H9 (cell line): ENCODE measurements around the gene CDC40. TPM values are rescaled to one million over a fixed set of nuclear protein-coding genes. Genes with fewer than 3 reads are reported as not detected.

Experiments used
- DNase-seq: peaks from one replicate; pipeline ENCODE4 v3.0.0-alpha.2; 2017
- H2AFZ ChIP-seq: one replicate; pipeline ENCODE4 v1.6.1; 2013; ENCODE audit warnings: mild to moderate bottlenecking, low read length, control low read depth, moderate library complexity
- H2AK5ac ChIP-seq: 2 replicates; pipeline ENCODE4 v1.6.1; 2013; ENCODE audit warnings: low read length, control low read depth, mixed read lengths; ENCODE audit not compliant: insufficient read length
- H2BK120ac ChIP-seq: one replicate; pipeline ENCODE4 v1.6.1; 2013; ENCODE audit warnings: low read depth, mild to moderate bottlenecking, low read length, control low read depth, inconsistent platforms; ENCODE audit not compliant: poor library complexity, severe bottlenecking
- H2BK12ac ChIP-seq: 2 replicates; pipeline ENCODE4 v1.6.1; 2013; ENCODE audit warnings: low read length, control low read depth, mixed read lengths, low read depth; ENCODE audit not compliant: insufficient read length
- H2BK15ac ChIP-seq: 2 replicates; pipeline ENCODE4 v1.6.1; 2013; ENCODE audit warnings: low read depth, low read length, control low read depth
- H2BK20ac ChIP-seq: one replicate; pipeline ENCODE4 v1.6.1; 2013; ENCODE audit warnings: low read depth, mild to moderate bottlenecking, low read length, control low read depth, inconsistent platforms; ENCODE audit not compliant: poor library complexity, severe bottlenecking
- H2BK5ac ChIP-seq: 2 replicates; pipeline ENCODE4 v1.6.1; 2013; ENCODE audit warnings: low read length, control low read depth, mixed read lengths; ENCODE audit not compliant: insufficient read length
- H3K14ac ChIP-seq: 2 replicates; pipeline ENCODE4 v1.6.1; 2013; ENCODE audit warnings: low read length, control low read depth; ENCODE audit not compliant: insufficient read depth
- H3K18ac ChIP-seq: 2 replicates; pipeline ENCODE4 v1.6.1; 2013; ENCODE audit warnings: low read depth, mild to moderate bottlenecking, mixed read lengths, low read length, control low read depth; ENCODE audit not compliant: insufficient read length
- H3K23ac ChIP-seq: 2 replicates; pipeline ENCODE4 v1.6.1; 2013; ENCODE audit warnings: low read length, control low read depth, mixed read lengths, low read depth; ENCODE audit not compliant: insufficient read length
- H3K23me2 ChIP-seq: 2 replicates; pipeline ENCODE4 v1.6.1; 2013; ENCODE audit warnings: low read depth, mild to moderate bottlenecking, mixed read lengths, low read length, control low read depth; ENCODE audit not compliant: insufficient read length, poor library complexity, severe bottlenecking
- H3K27ac ChIP-seq: 2 replicates; pipeline ENCODE4 v1.5.1; 2013; ENCODE audit warnings: low read length, control low read depth, mixed read lengths, low read depth; ENCODE audit not compliant: insufficient read length
- H3K27me3 ChIP-seq: 2 replicates; pipeline ENCODE4 v1.6.1; 2013; ENCODE audit warnings: low read length, control low read depth, inconsistent platforms; ENCODE audit not compliant: insufficient read depth
- H3K4ac ChIP-seq: 2 replicates; pipeline ENCODE4 v1.6.1; 2013; ENCODE audit warnings: low read depth, mild to moderate bottlenecking, control low read depth, inconsistent platforms, low read length, moderate library complexity
- H3K4me1 ChIP-seq: 2 replicates; pipeline ENCODE4 v1.6.1; 2013; ENCODE audit warnings: low read length, control low read depth, inconsistent platforms; ENCODE audit not compliant: insufficient read depth
- H3K4me2 ChIP-seq: 2 replicates; pipeline ENCODE4 v1.6.1; 2013; ENCODE audit warnings: low read length, control low read depth, mixed read lengths; ENCODE audit not compliant: insufficient read length, insufficient read depth
- H3K56ac ChIP-seq: 2 replicates; pipeline ENCODE4 v1.6.1; 2013; ENCODE audit warnings: low read depth, mild to moderate bottlenecking, mixed read lengths, low read length, control low read depth; ENCODE audit not compliant: insufficient read length
- H3K79me1 ChIP-seq: 2 replicates; pipeline ENCODE4 v1.6.1; 2013; ENCODE audit warnings: low read depth, mild to moderate bottlenecking, moderate library complexity, low read length, control low read depth, inconsistent platforms; ENCODE audit not compliant: insufficient read depth, poor library complexity, severe bottlenecking
- H3K79me2 ChIP-seq: 2 replicates; pipeline ENCODE4 v1.6.1; 2013; ENCODE audit warnings: low read length, control low read depth, inconsistent platforms; ENCODE audit not compliant: insufficient read depth
- H3K9ac ChIP-seq: 2 replicates; pipeline ENCODE4 v1.6.1; 2013; ENCODE audit warnings: low read length, control low read depth, mixed read lengths; ENCODE audit not compliant: insufficient read length; ENCODE audit errors: extremely low read depth
- H3K9me3 ChIP-seq: one replicate; pipeline ENCODE4 v1.6.1; 2013; ENCODE audit warnings: low read depth, low read length, inconsistent platforms; ENCODE audit not compliant: control insufficient read depth
- H3T11ph ChIP-seq: one replicate; pipeline ENCODE4 v1.6.1; 2013; ENCODE audit warnings: mild to moderate bottlenecking, low read length, control low read depth, inconsistent platforms
- H4K20me1 ChIP-seq: one replicate; pipeline ENCODE4 v1.6.1; 2013; ENCODE audit not compliant: control insufficient read depth, insufficient read length, insufficient read depth
- H4K5ac ChIP-seq: 2 replicates; pipeline ENCODE4 v1.6.1; 2013; ENCODE audit warnings: low read depth, mild to moderate bottlenecking, mixed read lengths, low read length, control low read depth; ENCODE audit not compliant: insufficient read length
- H4K8ac ChIP-seq: replicated peaks from 2 replicates; pipeline ENCODE4 v1.6.1; 2013; ENCODE audit warnings: low read length, control low read depth, mixed read lengths, low read depth; ENCODE audit not compliant: insufficient read length
- H4K91ac ChIP-seq: 2 replicates; pipeline ENCODE4 v1.6.1; 2013; ENCODE audit warnings: low read depth, mild to moderate bottlenecking, moderate library complexity, mixed read lengths, low read length, control low read depth; ENCODE audit not compliant: insufficient read length
- H3K27ac Mint-ChIP-seq, 3 experiments: 2 replicates in 2 of 3; 3 replicates in 1 of 3; pipeline ENCODE4 v1.8.0; 2020 to 2021; ENCODE audit warnings: mixed read lengths in 3 of 3, mild to moderate bottlenecking in 1 of 3, moderate library complexity in 1 of 3
- H3K27me3 Mint-ChIP-seq: 2 replicates; pipeline ENCODE4 v1.8.0; 2021; ENCODE audit warnings: low read depth, mild to moderate bottlenecking, moderate library complexity, mixed read lengths
- H3K36me3 Mint-ChIP-seq, 3 experiments: 2 replicates in 2 of 3; 3 replicates in 1 of 3; pipeline ENCODE4 v1.8.0; 2020 to 2021; ENCODE audit warnings: low read depth in 3 of 3, mixed read lengths in 3 of 3; ENCODE audit not compliant: insufficient read depth in 1 of 3
- H3K4me1 Mint-ChIP-seq, 2 experiments: 2 replicates each; pipeline ENCODE4 v1.8.0; 2020; ENCODE audit warnings: mixed read lengths in 2 of 2
- H3K4me3 Mint-ChIP-seq, 2 experiments: 2 replicates in 1 of 2; 3 replicates in 1 of 2; pipeline ENCODE4 v1.8.0; 2020 to 2021; ENCODE audit warnings: mild to moderate bottlenecking in 2 of 2, mixed read lengths in 2 of 2, moderate library complexity in 1 of 2
- H3K9me3 Mint-ChIP-seq, 2 experiments: 2 replicates in 1 of 2; 3 replicates in 1 of 2; pipeline ENCODE4 v1.8.0; 2020; ENCODE audit warnings: mild to moderate bottlenecking in 2 of 2, mixed read lengths in 2 of 2, moderate library complexity in 1 of 2
- CTCF ChIP-seq: fragments of 200-600 bp; sonication (generic); conservative IDR thresholded peaks from 3 replicates; pipeline ENCODE4 v1.8.0; 2021; ENCODE audit warnings: antibody characterized with exemption, mild to moderate bottlenecking
- total RNA-seq: library from RNA; stranded (reverse); gene quantifications from 2 replicates; pipeline ENCODE4 v1.2.1, GENCODE V29; 2021

CDC40 gene
- total RNA-seq, 1 experiment from 2014 or later, result 23.5 TPM

- Histone ChIP-seq H3T11ph (no peak overlapping the region), H3K79me2 (no peaks in the 10 kb centered on the region), H2BK20ac (no peak overlapping the region), H3K23me2 (no peaks in the 10 kb centered on the region), H4K8ac (no peak overlapping the region), H3K79me1 (no peaks in the 10 kb centered on the region), H3K27me3 (no peaks in the 10 kb centered on the region), H2BK5ac (no peak overlapping the region), H3K4ac (no peak overlapping the region), H3K14ac (no peak overlapping the region), H3K9me3 (no peaks in the 10 kb centered on the region), H4K20me1 (no peaks in the 10 kb centered on the region), H2AK5ac (no peak overlapping the region), H2AFZ (no peak overlapping the region), H3K23ac (no peak overlapping the region), H2BK15ac (no peak overlapping the region), H3K4me1 (no peaks in the 10 kb centered on the region), H3K56ac (no peak overlapping the region), H2BK12ac (no peak overlapping the region), H2BK120ac (no peak overlapping the region), H4K5ac (no peak overlapping the region), H3K18ac (no peak overlapping the region), H3K4me2 (no peak overlapping the region), H4K91ac (no peak overlapping the region), H3K27ac (no peak overlapping the region), H3K9ac (no peak overlapping the region)
- no peak overlapping the region for H3K4me3 Mint-ChIP-seq
- TF ChIP-seq CTCF, result no peak
- H3K27me3 Mint-ChIP-seq, result no peaks in the 10 kb centered on the region
- H3K9me3 Mint-ChIP-seq, result no peaks in the 10 kb centered on the region; a peak in 1 of 5 replicates
- H3K27ac Mint-ChIP-seq, result no peak overlapping the region
- peaks cover 9 to 46% (median 33%) of the 10 kb centered on the region in 3 experiments for H3K36me3 Mint-ChIP-seq
- H3K4me1 Mint-ChIP-seq, result no peaks in the 10 kb centered on the region
- DNase-seq, result no peak
These were observed 41.5 kb downstream of the CDC40 start for GRCh38 chr6:110221738-110222137.
